H1 (cell line): ENCODE data around the gene LUZP1. TPM values are rescaled to one million over a fixed set of nuclear protein-coding genes. Genes with fewer than 3 reads are reported as not detected.

ENCODE experiments used
- CTCF ChIA-PET: fragments of 300-600 bp; sonication (Branson Sonifier 250); formaldehyde crosslinking; loops from one replicate; lab custom pipeline; 2021; ENCODE audit not compliant: partially characterized antibody; lab: Charles Lee
- POLR2A ChIA-PET: fragments of 300-600 bp; sonication (Branson Sonifier 250); formaldehyde crosslinking; loops from one replicate; lab custom pipeline; 2021; ENCODE audit warnings: inconsistent platforms; ENCODE audit not compliant: partially characterized antibody; lab: Charles Lee
- DNase-seq, 2 experiments: peaks; one replicate each; pipeline versions ENCODE4 v3.0.0 to v3.0.0-alpha.2; 2010 to 2022; ENCODE audit warnings: low spot score in 2 of 2, low read depth in 1 of 2, mixed read lengths in 1 of 2
- FAIRE-seq: peaks from 2 replicates; lab custom pipeline; 2011; peaks lifted over from hg19 to GRCh38; lab: Jason Lieb, UNC
- H2AFZ ChIP-seq: 2 replicates; pipeline ENCODE4 v1.8.1; 2012; ENCODE audit warnings: low read length, inconsistent platforms
- H2AK5ac ChIP-seq: 2 replicates; pipeline ENCODE4 v1.6.1; 2013; ENCODE audit warnings: low read depth, low read length
- H2BK120ac ChIP-seq: replicated peaks from 2 replicates; pipeline ENCODE3; 2013; ENCODE audit warnings: low read depth, low read length, inconsistent platforms
- H2BK12ac ChIP-seq: 2 replicates; pipeline ENCODE4 v1.6.1; 2013; ENCODE audit warnings: low read depth, low read length
- H2BK15ac ChIP-seq: 2 replicates; pipeline ENCODE4 v1.6.1; 2013; ENCODE audit warnings: low read length
- H2BK20ac ChIP-seq: 2 replicates; pipeline ENCODE4 v1.6.1; 2013; ENCODE audit warnings: low read length
- H2BK5ac ChIP-seq: 2 replicates; pipeline ENCODE4 v1.6.1; 2013; ENCODE audit warnings: low read depth, low read length
- H3K14ac ChIP-seq: 2 replicates; pipeline ENCODE4 v1.6.1; 2013; ENCODE audit warnings: inconsistent platforms; ENCODE audit not compliant: insufficient read length
- H3K18ac ChIP-seq: 2 replicates; pipeline ENCODE4 v1.6.1; 2013; ENCODE audit warnings: low read length; ENCODE audit errors: extremely low read depth
- H3K23ac ChIP-seq: 2 replicates; pipeline ENCODE4 v1.6.1; 2013; ENCODE audit warnings: inconsistent platforms; ENCODE audit not compliant: insufficient read length
- H3K23me2 ChIP-seq: 2 replicates; pipeline ENCODE4 v1.6.1; 2013; ENCODE audit warnings: low read depth, low read length
- H3K27ac ChIP-seq: 2 replicates; pipeline ENCODE4 v1.6.1; 2011; ENCODE audit warnings: low read depth, low read length, inconsistent platforms
- H3K27me3 ChIP-seq, 4 experiments: replicated peaks in 1 of 4; 1 replicate in 1 of 4; 2 replicates in 3 of 4; pipeline versions ENCODE4 v1.6.1 to v1.8.1; 2011 to 2013; ENCODE audit warnings: low read length in 3 of 4, mild to moderate bottlenecking in 3 of 4, inconsistent platforms in 2 of 4, mixed read lengths in 2 of 4, moderate library complexity in 1 of 4; ENCODE audit not compliant: control insufficient read depth in 3 of 4, insufficient read depth in 3 of 4; ENCODE audit errors: extremely low read depth in 1 of 4
- H3K36me3 ChIP-seq, 4 experiments: 2 replicates each; pipeline versions ENCODE4 v1.6.1 to v1.8.1; 2011 to 2013; ENCODE audit warnings: mild to moderate bottlenecking in 4 of 4, low read length in 3 of 4, moderate library complexity in 2 of 4, control low read depth in 1 of 4, inconsistent platforms in 1 of 4; ENCODE audit not compliant: insufficient read depth in 4 of 4, control insufficient read depth in 2 of 4
- H3K4ac ChIP-seq: replicated peaks from 2 replicates; pipeline ENCODE3; 2013; ENCODE audit warnings: low read length, low read depth, mixed read lengths, inconsistent platforms; ENCODE audit not compliant: insufficient read length
- H3K4me1 ChIP-seq, 4 experiments: replicated peaks in 1 of 4; 1 replicate in 1 of 4; 2 replicates in 3 of 4; pipeline versions ENCODE4 v1.6.1 to v1.8.1; 2011 to 2013; ENCODE audit warnings: low read length in 3 of 4, inconsistent platforms in 2 of 4, mixed read lengths in 1 of 4; ENCODE audit not compliant: insufficient read depth in 4 of 4, control insufficient read depth in 3 of 4
- H3K4me2 ChIP-seq, 2 experiments: 2 replicates each; pipeline versions ENCODE4 v1.6.1 to v1.8.1; 2011 to 2013; ENCODE audit warnings: low read depth in 2 of 2, low read length in 2 of 2, control low read depth in 1 of 2, inconsistent platforms in 1 of 2, mild to moderate bottlenecking in 1 of 2; ENCODE audit not compliant: insufficient read depth in 1 of 2
- H3K4me3 ChIP-seq, 4 experiments: fragments of 200-600, 300-600 bp in 1 of 4; sonication (generic), shearing (Covaris generic), sonication (Bioruptor Twin) in 1 of 4; 2 replicates each; pipeline versions ENCODE4 v1.5.1 to v1.8.1; 2011 to 2016; ENCODE audit warnings: low read length in 4 of 4, low read depth in 3 of 4, control low read depth in 2 of 4, inconsistent platforms in 2 of 4, mild to moderate bottlenecking in 2 of 4, mixed read lengths in 1 of 4, moderate library complexity in 1 of 4; ENCODE audit not compliant: insufficient read depth in 2 of 4; ENCODE audit errors: extremely low read depth in 1 of 4
- H3K56ac ChIP-seq: replicated peaks from 2 replicates; pipeline ENCODE3; 2013; ENCODE audit warnings: low read depth, mild to moderate bottlenecking, mixed read lengths, low read length, inconsistent platforms; ENCODE audit not compliant: insufficient read length
- H3K79me1 ChIP-seq: 2 replicates; pipeline ENCODE4 v1.6.1; 2013; ENCODE audit warnings: low read depth, low read length, control low read depth
- H3K79me2 ChIP-seq, 2 experiments: 2 replicates each; pipeline versions ENCODE4 v1.6.1 to v1.8.1; 2012 to 2013; ENCODE audit warnings: low read length in 2 of 2, mild to moderate bottlenecking in 2 of 2, inconsistent platforms in 1 of 2; ENCODE audit not compliant: insufficient read depth in 2 of 2, control insufficient read depth in 1 of 2
- H3K9ac ChIP-seq, 4 experiments: replicated peaks in 1 of 4; 1 replicate in 1 of 4; 2 replicates in 3 of 4; pipeline versions ENCODE4 v1.6.1 to v1.8.1; 2011 to 2013; ENCODE audit warnings: low read depth in 3 of 4, low read length in 3 of 4, control low read depth in 2 of 4, mild to moderate bottlenecking in 2 of 4, moderate library complexity in 2 of 4, inconsistent platforms in 1 of 4; ENCODE audit errors: extremely low read depth in 1 of 4
- H3K9me3 ChIP-seq, 2 experiments: 2 replicates each; pipeline versions ENCODE4 v1.6.1 to v1.8.1; 2012 to 2013; ENCODE audit warnings: mild to moderate bottlenecking in 2 of 2, moderate library complexity in 2 of 2, control low read depth in 1 of 2, inconsistent platforms in 1 of 2, low read depth in 1 of 2, low read length in 1 of 2, mixed read lengths in 1 of 2; ENCODE audit not compliant: insufficient read depth in 2 of 2
- H4K20me1 ChIP-seq, 2 experiments: replicated peaks in 1 of 2; 2 replicates each; pipeline versions ENCODE3 to v1.8.1; 2011 to 2013; ENCODE audit warnings: inconsistent platforms in 2 of 2, low read length in 2 of 2, mild to moderate bottlenecking in 1 of 2; ENCODE audit not compliant: insufficient read depth in 2 of 2, control insufficient read depth in 1 of 2
- H4K5ac ChIP-seq: 2 replicates; pipeline ENCODE4 v1.6.1; 2013; ENCODE audit warnings: low read length, low read depth, mixed read lengths, inconsistent platforms; ENCODE audit not compliant: insufficient read length
- H4K8ac ChIP-seq: 2 replicates; pipeline ENCODE4 v1.8.0; 2013; ENCODE audit warnings: mild to moderate bottlenecking, moderate library complexity, low read length, inconsistent platforms; ENCODE audit not compliant: insufficient read depth; ENCODE audit errors: extremely low read depth
- H4K91ac ChIP-seq: replicated peaks from 2 replicates; pipeline ENCODE3; 2013; ENCODE audit warnings: low read length, mixed read lengths, inconsistent platforms; ENCODE audit not compliant: insufficient read length
- ATF3 ChIP-seq: IDR thresholded peaks from 2 replicates; pipeline ENCODE4 v1.6.1; 2011; ENCODE audit warnings: low read depth, mild to moderate bottlenecking, low read length; ENCODE audit not compliant: insufficient read depth
- SRF ChIP-seq: IDR thresholded peaks from 2 replicates; pipeline ENCODE4 v1.6.1; 2011; ENCODE audit warnings: mild to moderate bottlenecking, low read depth, low read length, moderate library complexity
- WGBS, 2 experiments: shearing (Covaris generic) in 1 of 2; methylation state at CpG; one replicate each; pipeline versions ENCODE4 v1.1.6 to v1.1.7; 2013 to 2015; ENCODE audit warnings: low lambda C conversion rate in 2 of 2, mixed read lengths in 2 of 2, inconsistent platforms in 1 of 2, low coverage in 1 of 2, missing lambda C conversion rate in 1 of 2; ENCODE audit not compliant: insufficient replicate concordance in 2 of 2, insufficient coverage in 1 of 2, insufficient read length in 1 of 2; ENCODE audit errors: extremely low coverage in 1 of 2, missing lambda C conversion rate in 1 of 2; 5-methylcytosine and 5-hydroxymethylcytosine counted together
- polyA plus RNA-seq, 7 experiments: library from polyadenylated mRNA; depleted of rRNA in 3 of 7; stranded (reverse) in 5 of 7; unstranded in 2 of 7; fragments of >200 nt in 5 of 7; fragments of 200-250 nt in 2 of 7; gene quantifications; 1 replicate in 5 of 7; 2 replicates in 1 of 7; 4 replicates in 1 of 7; pipeline versions ENCODE4 v1.2.1 to v1.2.3, GENCODE V29; 2011 to 2013; ENCODE audit warnings: missing spikeins in 2 of 7, mixed read lengths in 2 of 7
- total RNA-seq: library from RNA; stranded (reverse); fragmentation: NEBNext Ultra II Directional; extraction: Animal tissue kit (Norgen Biotek cat#: 25700); gene quantifications from 2 replicates; pipeline ENCODE4 v1.2.1, GENCODE V29; 2021

The LUZP1 gene
- total and polyA plus RNA-seq, 2 of the 8 experiments (the other 6 are each of a cell fraction or from before 2014, with no cell fraction given), result 14.0 to 60.5 TPM

GRCh38 chr1:23114424-23115079, 54.1 kb downstream of the LUZP1 start:
- H3K79me2 ChIP-seq, result peaks cover 0 to 85% of the 10 kb centered on the region in 2 experiments; a peak in 3 of 4 replicates
- no peak overlapping the region for H3K18ac ChIP-seq
- H3K9ac ChIP-seq, result no peak overlapping the region
- H4K5ac ChIP-seq, result no peak overlapping the region
- H3K4me3 ChIP-seq, result no peak overlapping the region
- WGBS, 2 experiments, result 87% methylated on average over 5 of the region's 6 CpGs; no CpG with 5 or more reads in 1 of the 2 experiments
- POLR2A ChIA-PET, result interaction anchor here (0.6 to 1.6 kb wide), 4 partner anchors 8 to 56 kb away, joined by 3 to 4 read pairs (median 4); no protein-coding TSS in a partner anchor
- no peaks in the 10 kb centered on the region; a peak in 2 of 8 replicates for H3K36me3 ChIP-seq
- FAIRE-seq (no peak), DNase-seq (no peak)
- no peak overlapping the region for H2BK120ac ChIP-seq
- no peak overlapping the region for H2BK12ac ChIP-seq
- no peak overlapping the region for H3K27ac ChIP-seq
- peaks cover 8 to 12% of the 10 kb centered on the region in 2 experiments for H4K20me1 ChIP-seq
- H2AK5ac ChIP-seq, result no peak overlapping the region
- no peak overlapping the region for H3K56ac ChIP-seq
- H3K4ac ChIP-seq, result no peak overlapping the region
- H4K91ac ChIP-seq, result no peak overlapping the region
- H3K4me1 ChIP-seq, result peaks cover 0 to 5% (median under 1%) of the 10 kb centered on the region in 4 experiments; a peak in 3 of 7 replicates
- H2AFZ ChIP-seq, result no peak overlapping the region
- no peak overlapping the region for H2BK20ac ChIP-seq
- no peaks in the 10 kb centered on the region for H3K9me3 ChIP-seq
- no peaks in the 10 kb centered on the region for H3K23me2 ChIP-seq
- no peak overlapping the region for H3K14ac ChIP-seq
- no peak overlapping the region for H3K4me2 ChIP-seq
- H3K79me1 ChIP-seq, result peaks cover 10% of the 10 kb centered on the region; the same call in 1 of the 2 replicates
- no peaks in the 10 kb centered on the region for H3K27me3 ChIP-seq
- TF ChIP-seq ATF3 (no peak), SRF (no peak)
- no peak overlapping the region for H3K23ac ChIP-seq
- CTCF ChIA-PET, result interaction anchor here (0.6 to 3.6 kb wide), 7 partner anchors 14 to 639 kb away, joined by 3 to 18 read pairs (median 3); no protein-coding TSS in a partner anchor
- H2BK5ac ChIP-seq, result no peak overlapping the region
- H4K8ac ChIP-seq, result no peak overlapping the region
- H2BK15ac ChIP-seq, result no peak overlapping the region
